ENCODE measurements around the gene PPP1R11. TPM values are rescaled to one million over a fixed set of nuclear protein-coding genes. Genes with fewer than 3 reads are reported as not detected.

Gene PPP1R11
- total and polyA plus RNA-seq, 2 of the 4 experiments (the other 2 are of a cell fraction): 15.6 to 46.0 TPM

GRCh38 chr6:30047220-30047619 is 19.8 kb upstream of the PPP1R11 start:
- intact Hi-C loops (cut with micrococcal nuclease): no loop called here
- CTCF ChIA-PET: no interaction called here
- Histone ChIP-seq H3K9ac (ENCODE audit: low read depth, low read length) (no peak overlapping the region), H3K27ac (ENCODE audit: insufficient read depth, low read length) (no peak overlapping the region), H3K18ac (ENCODE audit: low read depth, low read length) (no peak overlapping the region), H2BK15ac (ENCODE audit: low read depth, low read length) (no peak overlapping the region), H4K8ac (ENCODE audit: low read depth in 2 of 2, low read length in 2 of 2) (no peak overlapping the region), H3K9me1 (ENCODE audit: insufficient read depth, low read length) (peaks cover 8% of the 10 kb centered on the region), H3K9me3 (ENCODE audit: control insufficient read depth, insufficient read depth, low read length) (no peaks in the 10 kb centered on the region), H4K20me1 (ENCODE audit: insufficient read depth, low read length) (no peaks in the 10 kb centered on the region; the same call in 1 of the 2 replicates), H3K27me3 (ENCODE audit: control insufficient read depth, insufficient read depth, low read length) (no peaks in the 10 kb centered on the region), H2AK9ac (replicated peaks; ENCODE audit: low read depth, low read length, poor library complexity) (no peak overlapping the region), H4K91ac (ENCODE audit: insufficient read depth, low read depth, low read length) (no peak overlapping the region), H2BK20ac (ENCODE audit: low read depth, low read length) (no peak overlapping the region), H3K36me3 (ENCODE audit: control insufficient read depth, insufficient read depth, low read length) (no peaks in the 10 kb centered on the region), H3K4ac (ENCODE audit: low read depth, low read length) (no peak overlapping the region), H3K79me1 (ENCODE audit: low read depth in 1 of 2, low read length in 2 of 2) (no peaks in the 10 kb centered on the region; a peak in 1 of 4 replicates), H4K5ac (ENCODE audit: low read depth, low read length) (no peak overlapping the region), H3K4me2 (ENCODE audit: low read depth, low read length) (no peak overlapping the region), H3K4me1 (ENCODE audit: control insufficient read depth, insufficient read depth, low read length) (peaks cover 6% of the 10 kb centered on the region), H2BK5ac (ENCODE audit: low read depth, low read length, poor library complexity, severe bottlenecking) (no peak overlapping the region), H2AK5ac (ENCODE audit: low read depth, low read length) (no peak overlapping the region), H2BK120ac (ENCODE audit: low read depth, low read length) (no peak overlapping the region), H3K56ac (ENCODE audit: extremely low read depth, insufficient read depth, low read length) (no peak overlapping the region), H3K4me3 (ENCODE audit: insufficient read depth, low read depth, low read length) (no peak overlapping the region), H3K23ac (ENCODE audit: low read depth, low read length) (no peak overlapping the region), H3K14ac (replicated peaks; ENCODE audit: low read depth, low read length) (no peak overlapping the region), H2AFZ (replicated peaks; ENCODE audit: low read length, poor library complexity) (no peak overlapping the region)
- in situ Hi-C loops (cut with MboI; ENCODE audit: low sequenced_read_pairs): no loop called here
- no peak for TF ChIP-seq FOS (IDR thresholded peaks at IDR 0.05; ENCODE audit: low read depth, low read length)
- dilution Hi-C loops (cut with HindIII; ENCODE audit: low sequenced_read_pairs, unreplicated experiment): no loop called here
- BruUV-seq (replicated peaks): no TSS peak
- POLR2A ChIA-PET (ENCODE audit: unreplicated experiment): no interaction called here
- DNase-seq (no peak), ATAC-seq (ENCODE audit: low read depth) (no peak)
- no CpG with 5 or more reads among the region's 2 CpGs for WGBS, 2 experiments (ENCODE audit: extremely low coverage in 2 of 2, insufficient read length in 1 of 2)

Measured in IMR-90 (cell line).